Testis (tissue), 3 donors: ENCODE data around the gene ZNF429. TPM values are rescaled to one million over a fixed set of nuclear protein-coding genes. Genes with fewer than 3 reads are reported as not detected.
"Not testable (repeated sequence)": the region's sequence is repeated elsewhere in the genome, so short reads cannot be mapped to it uniquely, and the experiment has no call there.

Source experiments
- DNase-seq: peaks from one replicate; pipeline ENCODE4 v3.0.0-alpha.2; 2019
- H3K27ac ChIP-seq, 2 donors: fragments of 200-600 bp; sonication (generic); one replicate each; pipeline ENCODE4 v1.5.1; 2019
- H3K27me3 ChIP-seq: fragments of 200-600 bp; sonication (generic); one replicate; pipeline ENCODE4 v1.5.1; 2019
- H3K36me3 ChIP-seq: fragments of 200-600 bp; sonication (generic); one replicate; pipeline ENCODE4 v1.5.1; 2017; ENCODE audit warnings: low read depth; ENCODE audit errors: missing control alignments
- H3K4me1 ChIP-seq: fragments of 200-600 bp; sonication (generic); one replicate; pipeline ENCODE4 v1.5.1; 2019
- H3K4me3 ChIP-seq, 2 donors: fragments of 200-600 bp; sonication (generic); one replicate each; pipeline ENCODE4 v1.5.1; 2017 to 2019
- H3K9me3 ChIP-seq: fragments of 200-600 bp; sonication (generic); one replicate; pipeline ENCODE4 v1.5.1; 2017
- POLR2A ChIP-seq: fragments of 450-650 bp; IDR thresholded peaks from one replicate; pipeline ENCODE4 v1.6.1; 2017; ENCODE audit warnings: antibody characterized with exemption, mild to moderate bottlenecking, moderate library complexity
- WGBS, 2 donors: methylation state at CpG; one replicate each; pipeline ENCODE4 v1.1.5; 2018; 5-methylcytosine and 5-hydroxymethylcytosine counted together
- intact Hi-C: fragments of 100-400 bp; cut with DNase I; formaldehyde crosslinking; loops from one replicate; pipeline ENCODE4 v1.15.1; 2023; ENCODE audit warnings: low total_unique reads
- polyA plus RNA-seq: library from polyadenylated mRNA; stranded (reverse); fragments of 350-450 nt; fragmentation: Illumina TruSeq; extraction: RNeasy Lipid Tissue Mini Kit (QIAGEN cat#74804); gene quantifications from one replicate; pipeline ENCODE4 v1.2.3, GENCODE V29; 2014; ENCODE audit warnings: low read depth, low replicate concordance; ENCODE audit not compliant: insufficient read depth
- total RNA-seq, 2 donors: library from RNA; depleted of rRNA; stranded (reverse); fragments of >200 nt; gene quantifications; one replicate each; pipeline ENCODE4 v1.2.3, GENCODE V29; 2016
- TF ChIP-seq, protein P1 (sequence below), 3 experiments: fragments of 450-650 bp in 2 of 3; fragments of 200-600 bp in 1 of 3; sonication (generic) in 1 of 3; IDR thresholded peaks; one replicate each; pipeline ENCODE4 v1.5.1; 2016 to 2019; ENCODE audit warnings: antibody characterized with exemption in 3 of 3, mild to moderate bottlenecking in 2 of 3, moderate library complexity in 1 of 3

The ZNF429 gene
- total and polyA plus RNA-seq, 3 donors from 2014 or later = 10.1 to 40.9 (median 32.3) TPM

DNA sequence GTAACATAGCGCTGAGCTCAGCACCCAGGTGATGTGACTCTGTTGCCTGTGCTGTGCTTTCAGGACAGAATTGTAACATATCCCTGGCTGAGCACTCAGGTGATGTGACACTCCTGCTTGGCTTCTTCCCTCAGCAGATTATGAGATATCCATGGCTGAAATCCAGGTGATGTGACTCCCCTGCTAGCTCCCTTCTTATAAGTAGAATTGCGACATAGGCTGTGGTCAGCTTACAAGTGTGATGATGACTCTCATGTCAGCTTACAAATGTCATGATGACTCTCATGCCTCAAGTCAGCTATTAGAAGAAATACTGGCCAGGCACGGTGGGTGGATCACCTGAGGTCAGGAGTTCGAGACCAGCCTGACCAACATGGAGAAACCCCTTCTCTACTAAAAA is 14.3 kb upstream of the ZNF429 start:
- no peak for DNase-seq
- intact Hi-C loops = no loop called here
- WGBS, 2 donors = 69 to 79% methylated on average over 4 of the region's 4 CpGs

GRCh38 chr19:21492947-21493906 is 12.2 kb upstream of the ZNF429 start:
- Histone ChIP-seq H3K4me3 (no peak overlapping the region), H3K9me3 (no peaks in the 10 kb centered on the region), H3K36me3 (no peaks in the 10 kb centered on the region), H3K27ac (no peak overlapping the region), H3K4me1 (no peaks in the 10 kb centered on the region), H3K27me3 (no peaks in the 10 kb centered on the region)
- WGBS, 2 donors = 95 to 96% methylated on average over 9 of the region's 9 CpGs
- intact Hi-C loops = no loop called here
- TF ChIP-seq POLR2A = no peak
- TF ChIP-seq, protein P1, sequence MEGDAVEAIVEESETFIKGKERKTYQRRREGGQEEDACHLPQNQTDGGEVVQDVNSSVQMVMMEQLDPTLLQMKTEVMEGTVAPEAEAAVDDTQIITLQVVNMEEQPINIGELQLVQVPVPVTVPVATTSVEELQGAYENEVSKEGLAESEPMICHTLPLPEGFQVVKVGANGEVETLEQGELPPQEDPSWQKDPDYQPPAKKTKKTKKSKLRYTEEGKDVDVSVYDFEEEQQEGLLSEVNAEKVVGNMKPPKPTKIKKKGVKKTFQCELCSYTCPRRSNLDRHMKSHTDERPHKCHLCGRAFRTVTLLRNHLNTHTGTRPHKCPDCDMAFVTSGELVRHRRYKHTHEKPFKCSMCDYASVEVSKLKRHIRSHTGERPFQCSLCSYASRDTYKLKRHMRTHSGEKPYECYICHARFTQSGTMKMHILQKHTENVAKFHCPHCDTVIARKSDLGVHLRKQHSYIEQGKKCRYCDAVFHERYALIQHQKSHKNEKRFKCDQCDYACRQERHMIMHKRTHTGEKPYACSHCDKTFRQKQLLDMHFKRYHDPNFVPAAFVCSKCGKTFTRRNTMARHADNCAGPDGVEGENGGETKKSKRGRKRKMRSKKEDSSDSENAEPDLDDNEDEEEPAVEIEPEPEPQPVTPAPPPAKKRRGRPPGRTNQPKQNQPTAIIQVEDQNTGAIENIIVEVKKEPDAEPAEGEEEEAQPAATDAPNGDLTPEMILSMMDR (IDR thresholded peaks at IDR 0.05) = no peak
- DNase-seq = no peak

More for the DNA sequence above, 14.3 kb upstream of the ZNF429 start:
- no peak overlapping the region for H3K27ac ChIP-seq
- no peak for TF ChIP-seq POLR2A
- no peaks in the 10 kb centered on the region for H3K9me3 ChIP-seq
- H3K27me3 ChIP-seq = no peaks in the 10 kb centered on the region
- no peak overlapping the region for H3K4me3 ChIP-seq
- H3K4me1 ChIP-seq = no peaks in the 10 kb centered on the region
- no peaks in the 10 kb centered on the region for H3K36me3 ChIP-seq

DNA sequence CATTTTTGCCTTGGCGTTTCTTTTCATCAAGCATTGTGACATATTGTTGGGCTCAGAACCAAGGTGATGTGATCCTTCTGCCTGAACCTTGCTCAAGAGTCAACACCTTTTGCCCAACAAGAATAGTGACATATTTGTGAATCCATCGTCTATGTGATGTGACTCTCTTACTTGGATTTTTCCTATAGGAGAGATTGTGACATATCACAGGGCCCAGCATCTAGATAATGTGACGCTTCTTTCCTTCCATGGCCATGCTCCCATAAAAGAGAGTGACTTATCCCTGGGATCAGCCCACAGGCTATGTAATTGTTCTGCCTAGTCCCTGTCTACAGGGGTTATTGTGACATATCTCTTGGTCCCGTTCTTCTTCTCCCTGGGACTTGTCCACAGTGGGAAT is 8.5 kb upstream of the ZNF429 start:
- Histone ChIP-seq H3K27ac (no peak overlapping the region), H3K27me3 (no peaks in the 10 kb centered on the region), H3K4me3 (no peak overlapping the region), H3K9me3 (no peaks in the 10 kb centered on the region), H3K36me3 (no peaks in the 10 kb centered on the region), H3K4me1 (no peaks in the 10 kb centered on the region)
- intact Hi-C loops = no loop called here
- 88 to 95% methylated on average over 4 of the region's 4 CpGs for WGBS, 2 donors
- DNase-seq = no peak
- no peak for TF ChIP-seq POLR2A
- TF ChIP-seq, protein P1 (IDR thresholded peaks at IDR 0.05) = no peak

DNA sequence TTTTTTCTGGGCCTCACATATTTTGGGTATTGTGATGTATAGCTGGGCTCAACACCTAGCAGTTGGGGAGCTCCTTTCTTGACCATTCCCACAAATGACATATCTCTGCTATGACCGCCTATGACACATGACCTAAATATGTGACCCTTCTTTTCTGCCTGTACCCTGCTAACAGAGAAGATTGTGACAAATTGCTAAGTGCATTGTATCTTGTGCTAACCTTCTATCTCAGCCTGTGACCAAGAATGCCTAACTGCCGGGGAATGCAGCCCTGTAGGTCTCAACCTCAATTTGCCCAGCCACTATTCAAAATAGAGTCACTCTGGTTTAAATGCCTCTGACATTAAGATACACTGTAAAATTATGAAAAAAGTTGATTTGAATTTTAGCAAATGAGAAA is 6.8 kb upstream of the ZNF429 start:
- intact Hi-C loops = no loop called here
- 90 to 97% methylated on average over 2 of the region's 2 CpGs for WGBS, 2 donors

DNA sequence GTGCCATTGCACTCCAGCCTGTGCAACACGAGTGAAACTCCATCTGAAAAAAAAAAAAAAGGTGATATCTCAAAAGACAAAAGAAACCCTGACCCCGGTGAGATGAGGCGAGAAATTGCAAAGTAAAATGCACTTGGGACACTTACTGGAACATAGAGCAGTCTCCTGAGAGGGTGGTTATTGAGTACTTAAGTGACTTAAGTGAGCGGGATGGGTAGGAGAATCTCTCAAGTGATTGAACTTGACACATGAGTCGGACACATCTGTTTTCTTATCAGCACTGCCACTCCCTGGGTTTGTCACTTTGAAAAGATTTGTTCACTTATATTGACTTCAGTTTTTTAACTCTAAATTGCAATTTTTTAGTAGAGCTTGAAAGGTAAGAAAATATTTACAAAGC is 2.8 kb downstream of the ZNF429 start:
- Histone ChIP-seq H3K9me3 (no peaks in the 10 kb centered on the region), H3K27me3 (no peaks in the 10 kb centered on the region), H3K36me3 (no peaks in the 10 kb centered on the region), H3K27ac (no peak overlapping the region), H3K4me3 (no peak overlapping the region), H3K4me1 (peaks cover 4% of the 10 kb centered on the region)
- WGBS, 2 donors = 75 to 76% methylated on average over 5 of the region's 5 CpGs
- TF ChIP-seq, protein P1 (IDR thresholded peaks at IDR 0.05) = no peak
- DNase-seq = no peak
- intact Hi-C loops = no loop called here

More for the DNA sequence above, 6.8 kb upstream of the ZNF429 start:
- no peaks in the 10 kb centered on the region for H3K4me1 ChIP-seq
- no peak for DNase-seq
- no peaks in the 10 kb centered on the region for H3K36me3 ChIP-seq
- H3K27ac ChIP-seq = no peak overlapping the region
- H3K4me3 ChIP-seq = no peak overlapping the region
- no peak for TF ChIP-seq POLR2A
- TF ChIP-seq, protein P1 (IDR thresholded peaks at IDR 0.05) = no peak
- no peaks in the 10 kb centered on the region for H3K9me3 ChIP-seq
- no peaks in the 10 kb centered on the region for H3K27me3 ChIP-seq

GRCh38 chr19:21511058-21511457 is 5.7 kb downstream of the ZNF429 start:
- WGBS, 2 donors = 90% methylated on average over 16 of the region's 25 CpGs; no CpG with 5 or more reads in 1 of the 2 donors
- DNase-seq, H3K27me3 ChIP-seq, H3K9me3 ChIP-seq, intact Hi-C loops, H3K4me1 ChIP-seq, H3K4me3 ChIP-seq, H3K27ac ChIP-seq, H3K36me3 ChIP-seq: not testable (repeated sequence)

DNA sequence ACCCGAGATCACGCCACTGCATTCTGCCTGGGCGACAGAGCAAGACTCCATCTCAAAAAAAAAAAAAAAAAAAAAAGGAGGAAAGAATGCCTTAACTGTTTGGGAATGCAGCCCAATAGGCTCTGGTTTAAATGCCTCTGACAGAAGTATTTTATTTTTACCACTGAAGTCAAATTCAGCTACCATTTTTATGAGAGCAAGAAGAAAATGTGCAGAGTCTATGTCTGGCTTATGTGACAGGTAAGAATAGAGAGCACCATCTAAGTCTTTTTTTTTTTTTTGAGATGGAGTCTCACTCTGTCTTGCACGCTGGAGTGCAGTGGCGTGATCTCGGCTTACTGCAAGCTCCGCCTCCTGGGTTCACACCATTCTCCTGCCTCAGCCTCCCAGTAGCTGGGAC is 7.2 kb downstream of the ZNF429 start:
- DNase-seq = not testable (repeated sequence)
- WGBS, 2 donors = 96 to 97% methylated on average over 7 of the region's 7 CpGs

More for the DNA sequence above, 7.2 kb downstream of the ZNF429 start:
- H3K36me3 ChIP-seq, H3K4me3 ChIP-seq, H3K27me3 ChIP-seq, H3K9me3 ChIP-seq, intact Hi-C loops, H3K4me1 ChIP-seq, H3K27ac ChIP-seq: not testable (repeated sequence)
